HepG2 (cell line): ENCODE measurements around the gene SEPHS2. TPM values are rescaled to one million over a fixed set of nuclear protein-coding genes. Genes with fewer than 3 reads are reported as not detected.
A peak's percentile ranks its signal among the peaks of the same experiment; 100 is the strongest.
"Not testable (repeated sequence)": the region's sequence is repeated elsewhere in the genome, so short reads cannot be mapped to it uniquely, and the experiment has no call there.

ENCODE experiments used
- ATAC-seq: fragments of 200-7000 bp; cut with Tn5 transposase; 3 replicates; pipeline ENCODE4 v1.9.1; 2020; ENCODE audit warnings: mild to moderate bottlenecking, moderate library complexity
- BruUV-seq: library from RNA; stranded (reverse); fragments of 400-500 nt; replicated peaks from 2 replicates; lab custom pipeline; 2021; lab: Mats Ljungman, UMichigan
- CTCF ChIA-PET: fragments of 300-600 bp; formaldehyde crosslinking; extraction: SDS; loops from one replicate; lab custom pipeline; 2021; ENCODE audit warnings: low total read pairs, inconsistent platforms, low intra/inter-chr PET ratio; lab: Yijun Ruan, JAX
- POLR2A ChIA-PET: fragments of 350-600 bp; sonication (Branson Sonifier 250); formaldehyde crosslinking; loops from one replicate; lab custom pipeline; 2020; ENCODE audit warnings: antibody characterized with exemption, inconsistent platforms; lab: Yijun Ruan, JAX
- DNase-seq: peaks from one replicate; pipeline ENCODE4 v3.0.0-alpha.2; 2015; ENCODE audit warnings: low spot score
- FAIRE-seq: peaks from 3 replicates; lab custom pipeline; 2011; peaks lifted over from hg19 to GRCh38; lab: Jason Lieb, UNC
- H2AFZ ChIP-seq: one replicate; pipeline ENCODE4 v1.6.1; 2011; ENCODE audit warnings: low read length, inconsistent platforms
- H3K27ac ChIP-seq: fragments of 300-600 bp; 3 replicates; pipeline ENCODE4 v1.8.0; 2011; ENCODE audit warnings: mixed run types, mild to moderate bottlenecking, mixed read lengths, low read length, inconsistent platforms; ENCODE audit not compliant: insufficient read depth; ENCODE audit errors: extremely low read length
- H3K27me3 ChIP-seq, 2 experiments: fragments of 200-600 bp in 1 of 2; 2 replicates in 1 of 2; 3 replicates in 1 of 2; pipeline versions ENCODE4 v1.6.0 to v1.8.0; 2011; ENCODE audit warnings: low read length in 2 of 2, mild to moderate bottlenecking in 2 of 2, moderate library complexity in 2 of 2, inconsistent platforms in 1 of 2; ENCODE audit not compliant: insufficient read depth in 2 of 2, control insufficient read depth in 1 of 2
- H3K36me3 ChIP-seq, 2 experiments: fragments of 200-600 bp in 1 of 2; replicated peaks in 1 of 2; 2 replicates in 1 of 2; 3 replicates in 1 of 2; pipeline versions ENCODE4 v1.5.1 to v1.8.0; 2011; ENCODE audit warnings: low read length in 2 of 2, inconsistent platforms in 1 of 2; ENCODE audit not compliant: insufficient read depth in 2 of 2, control insufficient read depth in 1 of 2
- H3K4me1 ChIP-seq: 2 replicates; pipeline ENCODE4 v1.5.1; 2012; ENCODE audit warnings: low read length, inconsistent platforms; ENCODE audit not compliant: insufficient read depth
- H3K4me2 ChIP-seq: 2 replicates; pipeline ENCODE4 v1.6.0; 2011; ENCODE audit warnings: low read depth, low read length, inconsistent platforms
- H3K4me3 ChIP-seq, 3 experiments: fragments of 200-600 bp in 1 of 3; sonication (generic), shearing (Covaris generic) in 1 of 3; replicated peaks in 1 of 3; 2 replicates each; pipeline ENCODE4 v1.5.1; 2011 to 2016; ENCODE audit warnings: low read length in 3 of 3, inconsistent platforms in 2 of 3, low read depth in 2 of 3, mild to moderate bottlenecking in 2 of 3, control low read depth in 1 of 3, mixed read lengths in 1 of 3; ENCODE audit not compliant: insufficient read depth in 1 of 3
- H3K79me2 ChIP-seq: one replicate; pipeline ENCODE4 v1.6.1; 2011; ENCODE audit warnings: low read length, inconsistent platforms; ENCODE audit not compliant: insufficient read depth
- H3K9ac ChIP-seq: 2 replicates; pipeline ENCODE4 v1.6.0; 2011; ENCODE audit warnings: mild to moderate bottlenecking, low read depth, low read length, inconsistent platforms; ENCODE audit not compliant: insufficient read depth
- H3K9me3 ChIP-seq: 2 replicates; pipeline ENCODE4 v1.5.1; 2012; ENCODE audit warnings: mild to moderate bottlenecking, low read length
- H4K20me1 ChIP-seq: 2 replicates; pipeline ENCODE4 v1.6.0; 2011; ENCODE audit warnings: inconsistent platforms, mild to moderate bottlenecking, low read length, moderate library complexity; ENCODE audit not compliant: insufficient read depth
- CTCF ChIP-seq: sonication (generic); formaldehyde crosslinking; IDR thresholded peaks from 2 replicates; pipeline ENCODE4 v1.5.0; 2020; ENCODE audit warnings: mild to moderate bottlenecking, missing genetic modification reagents, moderate library complexity
- GLI4 ChIP-seq: sonication (generic); formaldehyde crosslinking; IDR thresholded peaks from 2 replicates; pipeline ENCODE4 v1.5.1; 2020; ENCODE audit warnings: missing genetic modification reagents, mild to moderate bottlenecking, moderate library complexity, borderline replicate concordance
- NFE2L2 ChIP-seq: fragments of 150-350 bp; IDR thresholded peaks from 2 replicates; pipeline ENCODE4 v1.6.1; 2014; ENCODE audit warnings: low read length
- ZNF329 ChIP-seq: sonication (generic); formaldehyde crosslinking; IDR thresholded peaks from 2 replicates; pipeline ENCODE4 v1.9.0; 2021; ENCODE audit warnings: low read depth, mild to moderate bottlenecking, missing genetic modification reagents
- ZNF614 ChIP-seq: IDR thresholded peaks from 2 replicates; pipeline ENCODE4 v1.6.1; 2018; ENCODE audit warnings: missing biosample characterization, missing genetic modification reagents, inconsistent platforms, borderline replicate concordance
- ZNF770 ChIP-seq: sonication (generic); formaldehyde crosslinking; IDR thresholded peaks from 2 replicates; pipeline ENCODE4 v1.5.0; 2020; ENCODE audit warnings: mild to moderate bottlenecking, missing genetic modification reagents
- WGBS: methylation state at CpG from one replicate; pipeline ENCODE4 v1.1.6; 2017; ENCODE audit warnings: low lambda C conversion rate; 5-methylcytosine and 5-hydroxymethylcytosine counted together
- in situ Hi-C: cut with HindIII; loops from 2 replicates; pipeline ENCODE4 v1.10.0; 2017; ENCODE audit warnings: low pct_unique_long_range_greater_than_20kb; ENCODE audit not compliant: extremely low pct_ligation_motif_present
- intact Hi-C: fragments of 100-400 bp; cut with micrococcal nuclease; formaldehyde crosslinking; loops from one replicate; pipeline ENCODE4 v1.10.0; 2022; ENCODE audit not compliant: unreplicated experiment
- polyA plus RNA-seq, 8 experiments: library from polyadenylated mRNA; depleted of rRNA in 3 of 8; stranded (reverse) in 7 of 8; unstranded in 1 of 8; fragments of >200 nt; fragmentation: Illumina TruSeq in 4 of 8; extraction: Trizol in 4 of 8; gene quantifications; 2 replicates each; pipeline versions ENCODE4 v1.2.1 to v1.2.3, GENCODE V29; 2011 to 2016; ENCODE audit warnings: low read depth in 4 of 8, missing spikeins in 1 of 8, mixed read lengths in 1 of 8; ENCODE audit not compliant: insufficient read depth in 1 of 8
- total RNA-seq, 5 experiments: library from RNA; depleted of rRNA; stranded (reverse); fragments of >200 nt; fragmentation: Illumina TruSeq; extraction: Trizol; gene quantifications; 2 replicates each; pipeline ENCODE4 v1.2.3, GENCODE V29; 2016; ENCODE audit warnings: low read depth in 1 of 5
- TF ChIP-seq, protein P1 (sequence below): sonication (generic); formaldehyde crosslinking; IDR thresholded peaks from 2 replicates; pipeline ENCODE4 v1.4.0; 2020; ENCODE audit warnings: mild to moderate bottlenecking, missing genetic modification reagents
- TF ChIP-seq, protein P2 (sequence below): sonication (generic); formaldehyde crosslinking; IDR thresholded peaks from 2 replicates; pipeline ENCODE4 v1.8.0; 2022; ENCODE audit warnings: missing genetic modification reagents, mild to moderate bottlenecking, borderline replicate concordance

SEPHS2 gene
- total and polyA plus RNA-seq, 2 of the 13 experiments (the other 11 are each of a cell fraction or from before 2014, with no cell fraction given): 20.7 to 127 TPM

DNA sequence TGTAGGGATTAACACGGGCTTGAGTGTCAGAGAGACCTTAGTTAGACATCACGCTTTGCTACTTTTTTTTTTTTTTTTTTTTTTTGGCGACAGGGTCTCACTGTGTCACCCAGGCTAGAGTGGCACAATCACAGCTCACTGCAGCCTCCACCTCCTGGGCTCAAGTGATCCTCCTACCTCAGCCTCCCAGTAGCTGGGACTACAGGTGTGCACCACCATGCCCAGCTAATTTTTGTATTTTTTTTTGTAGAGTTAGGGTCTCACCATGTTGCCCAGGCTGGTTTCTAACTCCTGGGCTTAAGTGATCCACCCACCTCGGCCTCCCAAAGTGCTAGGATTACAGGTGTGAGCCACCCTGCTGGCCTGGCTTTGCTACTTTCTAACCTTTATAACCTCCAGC lies 49.0 kb downstream of the SEPHS2 start:
- H3K9ac ChIP-seq: peak overlapping the region; percentile 78
- H4K20me1 ChIP-seq, H3K27me3 ChIP-seq, DNase-seq, BruUV-seq, intact Hi-C loops, H3K9me3 ChIP-seq, H3K27ac ChIP-seq, H2AFZ ChIP-seq, in situ Hi-C loops, ATAC-seq, FAIRE-seq: not testable (repeated sequence)
- H3K36me3 ChIP-seq: peaks cover 3 to 17% of the 10 kb centered on the region in 2 experiments; a peak in 4 of 5 replicates
- peak overlapping the region; percentile 99 for H3K4me2 ChIP-seq
- WGBS: 84% methylated on average over 4 of the region's 4 CpGs
- ChIA-PET POLR2A (interaction anchor here (0.7 to 3.3 kb wide), 3 partner anchors 11 to 95 kb away, joined by 3 to 70 read pairs (median 11); partner anchors contain the start of genes DCTPP1 and ZNF771), CTCF (interaction anchor here (2.1 to 2.6 kb wide), 2 partner anchors 13 to 232 kb away, joined by 4 to 20 read pairs; no protein-coding TSS in a partner anchor)
- peaks cover 17% of the 10 kb centered on the region for H3K79me2 ChIP-seq
- H3K4me1 ChIP-seq: peaks cover 46% of the 10 kb centered on the region
- peak; percentile 70 for TF ChIP-seq ZNF770 (CRISPR knock-in tag)
- H3K4me3 ChIP-seq: peak overlapping the region; percentile 75 to 93 (median 75); a peak in 4 of 6 replicates

DNA sequence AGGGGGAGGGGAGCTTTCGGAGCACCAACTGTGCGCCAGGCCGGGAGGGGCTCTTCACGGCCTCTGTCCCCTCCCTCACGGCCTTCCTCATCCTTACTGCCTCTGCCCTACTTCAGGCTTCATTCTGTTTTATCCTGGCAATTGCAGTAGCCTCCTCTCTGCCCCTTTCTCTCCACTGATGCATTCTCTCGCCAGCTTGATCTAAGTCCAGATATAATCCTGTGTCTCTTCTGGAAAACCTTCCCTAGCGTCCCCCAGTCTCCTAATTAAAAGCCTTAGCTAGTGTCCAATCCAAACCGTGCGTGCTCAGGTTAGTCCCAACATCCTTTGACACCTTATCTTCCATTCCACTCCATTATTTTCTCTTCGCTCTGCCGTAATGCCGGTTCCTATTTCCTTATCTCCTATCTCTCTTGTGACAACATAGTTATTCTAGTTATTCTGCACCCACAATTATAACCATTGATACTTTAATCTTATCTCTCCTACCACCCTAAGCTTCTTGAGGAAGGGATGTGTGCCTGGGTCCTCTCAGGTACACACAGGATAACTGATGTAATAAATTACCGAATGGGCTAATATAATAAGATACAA lies 49.6 kb downstream of the SEPHS2 start:
- CTCF ChIA-PET: interaction anchor here (0.8 to 2.6 kb wide), 4 partner anchors 11 to 233 kb away, joined by 3 to 20 read pairs (median 4); partner anchors contain the start of genes DCTPP1 and ZNF771
- Histone ChIP-seq H3K27me3 (no peaks in the 10 kb centered on the region), H3K4me1 (peaks cover 40% of the 10 kb centered on the region), H3K9ac (peak overlapping the region; percentile 78), H3K79me2 (peaks cover 17% of the 10 kb centered on the region), H2AFZ (no peak overlapping the region), H3K27ac (peak overlapping the region; percentile 73), H3K4me2 (peak overlapping the region; percentile 99), H3K4me3 (peak overlapping the region; percentile 75 to 93 (median 75)), H3K36me3 (peaks cover 3 to 17% of the 10 kb centered on the region in 2 experiments; a peak in 4 of 5 replicates), H4K20me1 (no peaks in the 10 kb centered on the region; the same call in 1 of the 2 replicates), H3K9me3 (no peaks in the 10 kb centered on the region)
- intact Hi-C loops: loop anchor here (1.0 kb wide), 4 partner anchors 13 to 41 kb away; partner anchors contain the start of gene CD2BP2
- POLR2A ChIA-PET: interaction anchor here (1.3 to 3.3 kb wide), 10 partner anchors 8 to 263 kb away, joined by 4 to 70 read pairs (median 12); partner anchors contain the start of genes CD2BP2, DCTPP1, FBRS and SEPTIN1
- 14% methylated on average over 12 of the region's 13 CpGs for WGBS
- TSS peak; percentile 63 for BruUV-seq
- FAIRE-seq: peak; percentile 21
- no peak for DNase-seq
- ATAC-seq: no peak
- in situ Hi-C loops: no loop called here
- TF ChIP-seq GLI4 (CRISPR knock-in tag) (peak; percentile 84; the same call in 1 of the 2 replicates), ZNF614 (no peak), ZNF329 (CRISPR knock-in tag) (no peak), NFE2L2 (no peak), CTCF (CRISPR knock-in tag) (no peak)
- TF ChIP-seq, protein P1, sequence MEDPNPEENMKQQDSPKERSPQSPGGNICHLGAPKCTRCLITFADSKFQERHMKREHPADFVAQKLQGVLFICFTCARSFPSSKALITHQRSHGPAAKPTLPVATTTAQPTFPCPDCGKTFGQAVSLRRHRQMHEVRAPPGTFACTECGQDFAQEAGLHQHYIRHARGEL (CRISPR knock-in tag): no peak
- TF ChIP-seq, protein P2, sequence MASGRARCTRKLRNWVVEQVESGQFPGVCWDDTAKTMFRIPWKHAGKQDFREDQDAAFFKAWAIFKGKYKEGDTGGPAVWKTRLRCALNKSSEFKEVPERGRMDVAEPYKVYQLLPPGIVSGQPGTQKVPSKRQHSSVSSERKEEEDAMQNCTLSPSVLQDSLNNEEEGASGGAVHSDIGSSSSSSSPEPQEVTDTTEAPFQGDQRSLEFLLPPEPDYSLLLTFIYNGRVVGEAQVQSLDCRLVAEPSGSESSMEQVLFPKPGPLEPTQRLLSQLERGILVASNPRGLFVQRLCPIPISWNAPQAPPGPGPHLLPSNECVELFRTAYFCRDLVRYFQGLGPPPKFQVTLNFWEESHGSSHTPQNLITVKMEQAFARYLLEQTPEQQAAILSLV: no peak
